ENCODE results near the gene TMOD3. TPM values are rescaled to one million over a fixed set of nuclear protein-coding genes. Genes with fewer than 3 reads are reported as not detected.
A peak's percentile ranks its signal among the peaks of the same experiment; 100 is the strongest.
"Not testable (repeated sequence)": the region's sequence is repeated elsewhere in the genome, so short reads cannot be mapped to it uniquely, and the experiment has no call there.

The TMOD3 gene
- total RNA-seq, 1 donor from 2014 or later = 34.5 TPM

DNA sequence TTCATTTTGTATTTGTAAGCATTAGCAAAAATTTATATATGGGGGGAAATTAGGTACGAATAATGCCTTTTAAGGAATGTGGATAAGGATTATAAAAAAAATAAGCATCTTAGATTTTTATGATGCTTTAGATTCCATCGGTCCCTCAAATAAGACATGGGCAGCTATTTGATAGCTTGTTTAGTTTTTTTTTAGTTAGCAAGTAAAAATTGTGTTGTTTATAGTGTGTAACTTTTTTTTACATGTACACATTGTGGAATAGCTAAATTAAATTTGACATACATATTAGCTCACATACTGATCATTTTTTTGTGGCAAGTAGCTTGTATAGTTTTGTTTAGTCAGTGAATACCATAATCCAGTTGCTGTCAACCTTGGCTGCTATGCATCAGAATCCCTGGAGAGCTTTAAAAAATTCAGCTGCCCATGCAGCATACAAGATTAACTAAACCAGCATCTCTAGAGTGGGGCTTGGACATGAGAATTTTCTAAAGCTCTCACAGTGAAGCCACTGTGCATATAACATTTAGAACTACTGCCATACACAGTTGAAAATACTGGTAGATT is 53.9 kb downstream of the TMOD3 start:
- H3K36me3 ChIP-seq (ENCODE audit: control insufficient read depth, insufficient read depth, low read length) = no peaks in the 10 kb centered on the region
- TF ChIP-seq, protein P1, sequence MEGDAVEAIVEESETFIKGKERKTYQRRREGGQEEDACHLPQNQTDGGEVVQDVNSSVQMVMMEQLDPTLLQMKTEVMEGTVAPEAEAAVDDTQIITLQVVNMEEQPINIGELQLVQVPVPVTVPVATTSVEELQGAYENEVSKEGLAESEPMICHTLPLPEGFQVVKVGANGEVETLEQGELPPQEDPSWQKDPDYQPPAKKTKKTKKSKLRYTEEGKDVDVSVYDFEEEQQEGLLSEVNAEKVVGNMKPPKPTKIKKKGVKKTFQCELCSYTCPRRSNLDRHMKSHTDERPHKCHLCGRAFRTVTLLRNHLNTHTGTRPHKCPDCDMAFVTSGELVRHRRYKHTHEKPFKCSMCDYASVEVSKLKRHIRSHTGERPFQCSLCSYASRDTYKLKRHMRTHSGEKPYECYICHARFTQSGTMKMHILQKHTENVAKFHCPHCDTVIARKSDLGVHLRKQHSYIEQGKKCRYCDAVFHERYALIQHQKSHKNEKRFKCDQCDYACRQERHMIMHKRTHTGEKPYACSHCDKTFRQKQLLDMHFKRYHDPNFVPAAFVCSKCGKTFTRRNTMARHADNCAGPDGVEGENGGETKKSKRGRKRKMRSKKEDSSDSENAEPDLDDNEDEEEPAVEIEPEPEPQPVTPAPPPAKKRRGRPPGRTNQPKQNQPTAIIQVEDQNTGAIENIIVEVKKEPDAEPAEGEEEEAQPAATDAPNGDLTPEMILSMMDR (IDR thresholded peaks at IDR 0.05; ENCODE audit: insufficient read depth, low read length, poor library complexity, severe bottlenecking) = no peak
- no peak overlapping the region for H3K4me3 ChIP-seq (ENCODE audit: low read depth, low read length)
- no peak for DNase-seq (ENCODE audit: low read depth)
- no peaks in the 10 kb centered on the region for H3K27me3 ChIP-seq (ENCODE audit: control insufficient read depth, insufficient read depth, low read length)

DNA sequence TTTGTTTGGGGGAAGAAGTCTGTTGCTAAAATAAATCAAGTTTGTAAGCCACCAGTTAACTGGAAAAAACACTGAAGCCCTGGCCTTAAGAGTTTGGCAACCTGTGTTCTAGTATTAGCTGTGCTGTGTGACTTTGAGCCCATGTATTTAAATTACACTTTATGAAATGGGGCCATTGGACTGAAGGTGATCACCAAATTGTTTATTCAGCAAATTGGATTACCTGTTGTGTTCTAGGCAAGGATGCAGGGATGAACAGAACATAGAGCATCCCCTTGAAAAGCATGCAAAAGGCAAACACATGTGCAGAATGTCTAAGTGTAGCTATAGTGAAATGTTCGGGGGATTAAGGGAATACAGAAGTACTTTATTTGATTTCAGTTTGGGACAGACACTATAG is 54.6 kb downstream of the TMOD3 start:
- TF ChIP-seq, protein P1 (IDR thresholded peaks at IDR 0.05; ENCODE audit: insufficient read depth, low read length, poor library complexity, severe bottlenecking) = no peak
- no peaks in the 10 kb centered on the region for H3K27me3 ChIP-seq (ENCODE audit: control insufficient read depth, insufficient read depth, low read length)
- H3K36me3 ChIP-seq (ENCODE audit: control insufficient read depth, insufficient read depth, low read length) = no peaks in the 10 kb centered on the region
- DNase-seq (ENCODE audit: low read depth) = no peak
- no peak overlapping the region for H3K4me3 ChIP-seq (ENCODE audit: low read depth, low read length)

DNA sequence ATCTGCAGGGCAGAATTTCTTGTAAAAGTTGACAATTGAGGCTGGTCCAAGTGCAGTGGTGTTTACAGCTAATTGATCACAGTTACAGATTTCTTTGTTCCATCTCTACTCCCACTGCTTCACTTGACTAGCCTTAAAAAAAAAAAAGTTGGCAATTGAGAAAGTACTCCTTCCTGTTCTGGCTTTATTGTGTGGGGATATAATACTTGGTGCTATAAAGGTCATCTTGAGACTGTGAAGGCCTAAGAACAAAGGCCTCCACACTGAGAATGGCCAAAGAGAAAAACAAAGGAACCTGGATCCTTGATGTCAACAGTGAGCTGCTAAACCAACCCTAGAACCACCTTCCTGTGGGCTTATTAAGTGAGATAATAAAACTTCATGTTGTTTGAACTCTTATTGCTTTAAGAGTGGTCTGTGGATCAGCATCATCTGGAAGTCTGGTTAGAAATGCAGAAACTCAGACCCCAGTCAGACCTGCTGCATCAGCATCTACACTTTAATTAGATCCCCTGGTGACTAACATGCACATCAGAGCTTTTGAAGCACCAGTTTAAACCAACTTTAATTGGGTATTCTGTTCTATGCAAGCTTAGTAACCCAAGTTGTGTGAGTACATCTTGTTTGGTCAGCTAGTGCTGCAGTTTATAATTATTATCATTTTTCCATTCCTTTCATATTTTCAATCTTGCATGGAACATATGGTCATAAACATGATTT is 55.2 kb downstream of the TMOD3 start:
- Histone ChIP-seq H3K27me3 (ENCODE audit: control insufficient read depth, insufficient read depth, low read length) (no peaks in the 10 kb centered on the region), H3K4me3 (ENCODE audit: low read depth, low read length) (no peak overlapping the region), H3K36me3 (ENCODE audit: control insufficient read depth, insufficient read depth, low read length) (no peaks in the 10 kb centered on the region)
- DNase-seq (ENCODE audit: low read depth) = no peak
- TF ChIP-seq, protein P1 (IDR thresholded peaks at IDR 0.05; ENCODE audit: insufficient read depth, low read length, poor library complexity, severe bottlenecking) = no peak

DNA sequence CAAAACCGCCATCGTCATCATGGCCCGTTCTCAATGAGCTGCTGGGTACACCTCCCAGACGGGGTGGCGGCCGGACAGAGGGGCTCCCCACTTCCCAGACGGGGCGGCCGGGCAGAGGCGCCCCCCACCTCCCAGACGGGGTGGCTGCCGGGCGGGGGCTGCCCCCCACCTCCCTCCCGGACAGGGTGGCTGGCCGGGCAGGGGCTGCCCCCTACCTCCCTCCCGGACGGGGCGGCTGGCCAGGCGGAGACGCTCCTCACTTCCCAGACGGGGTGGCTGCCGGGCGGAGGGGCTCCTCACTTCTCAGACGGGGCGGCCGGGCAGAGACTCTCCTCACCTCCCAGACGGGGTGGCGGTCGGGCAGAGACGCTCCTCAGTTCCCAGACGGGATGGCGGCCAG is 56.3 kb downstream of the TMOD3 start:
- H3K4me3 ChIP-seq (ENCODE audit: low read depth, low read length); H3K27me3 ChIP-seq (ENCODE audit: control insufficient read depth, insufficient read depth, low read length); DNase-seq (ENCODE audit: low read depth); H3K36me3 ChIP-seq (ENCODE audit: control insufficient read depth, insufficient read depth, low read length): not testable (repeated sequence)

DNA sequence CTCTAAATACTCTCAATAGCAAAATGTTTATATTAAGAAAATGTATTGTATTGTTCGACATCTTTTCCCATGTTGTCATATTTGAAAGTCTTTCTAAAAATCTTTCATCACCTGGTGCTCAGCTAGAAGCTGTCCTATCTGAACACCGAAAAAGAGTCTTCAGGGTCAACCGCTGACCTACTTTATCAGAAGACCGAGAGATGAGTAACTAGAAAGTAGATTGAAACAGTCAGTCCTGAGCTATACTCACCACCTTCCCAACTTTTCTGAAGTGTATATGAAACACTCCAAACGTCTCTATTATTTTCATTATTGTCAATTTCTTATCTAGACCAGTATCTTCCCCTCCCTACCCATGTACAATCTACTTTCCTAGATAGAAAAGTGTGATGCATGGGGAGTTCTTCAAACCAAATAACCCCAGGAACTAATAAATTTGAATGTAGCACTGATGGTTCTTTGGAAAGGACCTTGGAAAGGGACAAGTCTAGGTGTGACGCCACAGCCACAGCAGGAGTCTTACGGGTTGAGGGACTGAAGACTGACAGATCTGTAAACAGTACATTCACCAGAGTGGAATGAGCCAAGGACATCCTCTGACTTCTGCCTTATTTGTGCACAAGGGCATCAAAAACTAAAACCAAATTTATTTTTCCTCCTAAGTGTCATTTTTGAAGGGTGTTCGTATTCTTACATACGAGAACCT is 58.6 kb downstream of the TMOD3 start:
- no peak for DNase-seq (ENCODE audit: low read depth)
- H3K36me3 ChIP-seq (ENCODE audit: control insufficient read depth, insufficient read depth, low read length) = peaks cover 1% of the 10 kb centered on the region
- no peaks in the 10 kb centered on the region for H3K27me3 ChIP-seq (ENCODE audit: control insufficient read depth, insufficient read depth, low read length)
- no peak overlapping the region for H3K4me3 ChIP-seq (ENCODE audit: low read depth, low read length)
- TF ChIP-seq, protein P1 (IDR thresholded peaks at IDR 0.05; ENCODE audit: insufficient read depth, low read length, poor library complexity, severe bottlenecking) = no peak

DNA sequence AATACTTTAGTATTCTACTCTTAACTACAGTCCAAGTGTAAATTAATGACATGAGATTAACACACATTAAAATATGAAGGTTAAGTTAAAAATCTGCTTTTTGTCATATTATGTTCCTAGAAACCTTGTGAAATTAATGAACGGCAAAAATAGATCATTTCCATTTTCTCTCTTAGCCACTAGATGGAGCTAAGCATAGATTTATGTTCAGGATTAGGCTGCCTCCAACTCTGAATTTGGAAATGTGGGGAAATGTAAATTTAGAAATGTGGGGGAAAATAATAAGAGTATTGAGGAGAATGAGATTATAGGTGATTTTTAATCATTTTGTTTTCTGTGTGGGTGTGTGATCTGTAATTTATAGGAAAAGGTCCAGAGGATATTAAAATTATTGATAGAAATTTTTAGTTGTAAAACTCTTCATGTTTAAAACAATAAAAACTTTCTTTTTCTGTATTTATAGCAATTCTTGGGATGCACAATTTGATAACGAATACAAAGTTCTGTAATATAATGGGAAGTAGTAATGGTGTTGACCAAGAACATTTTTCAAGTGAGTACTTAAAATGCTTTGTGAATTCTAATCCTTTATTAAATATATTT is 59.2 kb downstream of the TMOD3 start:
- DNase-seq (ENCODE audit: low read depth) = no peak
- TF ChIP-seq, protein P1 (IDR thresholded peaks at IDR 0.05; ENCODE audit: insufficient read depth, low read length, poor library complexity, severe bottlenecking) = peak; percentile 69
- H3K4me3 ChIP-seq (ENCODE audit: low read depth, low read length) = no peak overlapping the region
- H3K36me3 ChIP-seq (ENCODE audit: control insufficient read depth, insufficient read depth, low read length) = peaks cover 1% of the 10 kb centered on the region
- no peaks in the 10 kb centered on the region for H3K27me3 ChIP-seq (ENCODE audit: control insufficient read depth, insufficient read depth, low read length)
